NCI-H187 treated with DMSO at 0.1 percent for 48 hours (cell line): ENCODE measurements around the gene ZDHHC1.
"Not testable (repeated sequence)": the region's sequence is repeated elsewhere in the genome, so short reads cannot be mapped to it uniquely, and the experiment has no call there.

Experiments used
- DNase-seq: peaks from one replicate; lab custom pipeline; 2025; lab: John Stamatoyannopoulos, UW

The ZDHHC1 gene

GRCh38 chr16:67394155-67395104, 21.8 kb downstream of the ZDHHC1 start:
- DNase-seq: no peak

GRCh38 chr16:67393788-67394154, 22.5 kb downstream of the ZDHHC1 start:
- DNase-seq: no peak

DNA sequence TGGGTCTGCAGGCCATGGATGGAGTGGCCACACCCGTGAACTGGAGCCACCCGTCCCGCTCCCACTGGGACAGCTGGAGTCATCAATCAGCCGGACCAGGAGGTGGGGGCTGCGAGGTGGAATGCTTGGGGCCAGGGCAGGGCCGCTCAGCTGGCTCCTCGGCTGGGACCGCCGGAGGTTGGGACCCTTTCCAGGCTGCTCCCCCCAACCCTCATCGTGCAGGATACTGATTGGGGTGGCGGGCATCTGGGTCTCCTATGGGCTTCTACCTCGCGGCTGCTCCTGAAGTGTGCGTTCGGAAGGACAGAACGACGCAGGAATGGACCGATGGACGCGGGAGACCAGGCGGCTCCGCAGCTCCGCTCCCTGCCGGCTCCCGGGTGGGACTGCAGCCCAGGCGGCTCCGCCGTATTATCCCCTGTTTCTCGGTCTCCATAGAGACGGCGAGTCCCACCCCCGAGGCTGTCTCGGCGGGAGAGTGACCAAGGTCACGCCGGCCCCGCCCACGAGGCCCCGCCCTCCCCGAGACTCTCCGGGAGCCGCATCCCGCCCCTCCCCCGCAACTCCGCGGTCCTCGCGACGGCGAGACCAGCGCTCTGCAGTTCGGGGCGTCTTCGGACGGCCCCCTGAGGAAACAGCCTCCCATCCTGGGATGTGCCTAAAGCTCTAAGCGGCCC, 23.0 kb downstream of the ZDHHC1 start, which contains the start of gene TPPP3:
Gene TPPP3 (minus strand): TSS at position 388 of the 677 bp plus-strand sequence. CDS start 2,387 bp downstream, outside the sequence.
- DNase-seq: no peak

DNA sequence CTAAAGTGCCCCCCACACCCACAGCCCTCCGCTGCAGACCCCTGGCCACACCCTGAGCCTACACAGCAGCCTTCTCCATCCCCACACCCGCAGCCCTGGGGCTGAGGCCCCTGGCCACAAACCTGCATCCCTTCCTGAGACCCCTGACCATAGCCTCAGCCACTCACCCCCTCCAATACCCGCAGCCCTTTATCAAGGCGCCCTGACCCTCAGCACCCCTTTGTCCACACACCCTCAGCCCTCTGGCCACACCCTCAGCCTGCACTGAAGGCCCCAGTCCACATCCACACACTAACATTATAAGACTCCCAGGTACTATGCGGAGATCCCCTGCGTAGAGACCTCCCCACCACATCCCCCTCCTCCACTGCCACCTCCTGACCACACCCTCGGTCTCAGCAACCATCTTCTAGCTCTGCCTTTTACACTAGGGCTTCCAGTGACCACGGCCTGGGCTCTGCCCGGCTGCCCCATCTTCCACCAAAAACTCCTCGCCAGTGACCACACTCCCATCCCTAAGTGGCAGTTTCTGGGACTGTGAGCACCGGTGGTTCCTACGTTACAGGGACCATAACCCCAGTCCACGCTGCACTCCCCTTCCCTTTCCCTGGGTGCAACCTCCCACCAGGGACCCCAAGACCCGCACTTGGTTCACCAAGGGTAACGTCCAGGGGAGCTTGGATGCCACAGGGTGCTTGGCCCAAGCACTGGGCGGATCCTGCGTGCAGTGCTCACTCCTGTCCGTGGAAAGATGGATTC, 23.8 kb downstream of the ZDHHC1 start:
- DNase-seq: no peak

GRCh38 chr16:67391424-67392300, 24.6 kb downstream of the ZDHHC1 start:
- no peak for DNase-seq

GRCh38 chr16:67390816-67391423, 25.4 kb downstream of the ZDHHC1 start:
- no peak for DNase-seq

GRCh38 chr16:67389911-67390815, 26.1 kb downstream of the ZDHHC1 start:
- DNase-seq: no peak

GRCh38 chr16:67388591-67388990, 27.7 kb downstream of the ZDHHC1 start:
- DNase-seq: no peak

DNA sequence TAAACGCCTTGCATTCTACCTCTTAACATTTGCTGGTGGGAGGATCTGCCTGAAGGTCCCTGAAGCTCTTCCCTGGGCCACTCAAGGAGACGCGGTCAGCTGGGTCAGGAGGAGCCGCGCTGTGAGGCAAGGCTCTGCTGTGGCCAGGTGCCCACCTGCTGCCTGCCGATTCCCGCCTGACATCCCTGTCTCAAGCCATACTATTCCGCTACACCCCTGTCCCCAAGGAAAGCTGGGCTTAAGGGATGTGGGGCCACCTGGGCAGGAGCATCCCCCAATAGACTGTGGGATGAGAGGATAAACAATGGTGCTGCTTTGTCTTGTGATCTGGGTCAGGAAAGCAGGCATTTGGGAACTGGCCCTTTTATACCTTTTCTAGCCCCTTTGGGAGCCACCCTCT, 28.1 kb downstream of the ZDHHC1 start:
- DNase-seq: no peak

DNA sequence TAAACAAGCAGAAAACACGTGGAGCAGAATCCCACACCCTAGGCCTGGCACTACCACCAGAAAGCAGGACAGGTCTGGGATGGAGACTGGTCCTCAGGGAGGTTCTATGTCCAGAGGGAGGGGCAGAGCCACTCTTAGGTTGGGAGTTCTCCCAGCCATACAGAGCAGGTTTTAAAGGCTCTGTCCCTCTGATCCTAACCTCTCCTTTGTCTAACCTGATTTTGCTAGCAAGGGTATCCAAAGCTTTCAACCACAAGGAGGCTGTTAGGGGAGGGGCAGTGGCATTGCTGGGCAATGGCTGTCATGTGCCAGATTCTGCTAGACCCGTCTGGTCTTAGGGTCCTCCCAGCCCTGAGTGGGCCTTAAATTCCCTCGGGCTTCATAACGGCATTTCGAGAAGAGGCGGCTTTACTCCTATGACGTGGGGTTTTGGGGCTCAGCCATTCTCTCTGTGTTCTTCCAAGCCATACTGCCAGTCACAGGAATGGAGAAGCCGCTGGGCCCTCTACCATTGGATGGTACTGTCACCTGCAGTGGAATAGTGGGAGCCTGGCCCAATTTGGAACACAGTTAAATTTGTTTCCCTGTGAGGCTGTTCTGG, 28.7 kb downstream of the ZDHHC1 start:
- no peak for DNase-seq

- no peak for DNase-seq
Observed at GRCh38 chr16:67386861-67387455, 29.3 kb downstream of the ZDHHC1 start.

GRCh38 chr16:67384778-67385510, 31.3 kb downstream of the ZDHHC1 start:
- no peak for DNase-seq

DNA sequence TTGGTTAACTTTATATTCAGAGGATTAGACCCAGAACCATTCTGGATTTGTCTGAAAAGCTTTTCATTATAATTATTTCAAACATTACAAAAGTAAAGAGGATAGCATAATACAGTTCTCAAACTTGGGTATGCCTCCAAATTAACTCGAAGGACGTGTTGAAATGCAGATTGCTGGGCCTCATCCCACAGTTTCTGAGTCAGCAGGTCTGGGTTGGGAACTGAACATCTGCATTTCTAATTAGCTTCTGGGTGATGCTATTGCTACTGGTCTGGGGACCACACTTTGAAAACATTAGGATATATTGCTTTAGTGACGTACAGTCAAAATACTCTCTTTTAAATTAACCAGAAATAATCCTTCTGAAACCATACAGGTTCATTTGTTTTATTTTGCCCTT, 33.0 kb downstream of the ZDHHC1 start:
- DNase-seq: no peak

- no peak for DNase-seq
Observed at GRCh38 chr16:67378642-67379041, 37.6 kb downstream of the ZDHHC1 start.

DNA sequence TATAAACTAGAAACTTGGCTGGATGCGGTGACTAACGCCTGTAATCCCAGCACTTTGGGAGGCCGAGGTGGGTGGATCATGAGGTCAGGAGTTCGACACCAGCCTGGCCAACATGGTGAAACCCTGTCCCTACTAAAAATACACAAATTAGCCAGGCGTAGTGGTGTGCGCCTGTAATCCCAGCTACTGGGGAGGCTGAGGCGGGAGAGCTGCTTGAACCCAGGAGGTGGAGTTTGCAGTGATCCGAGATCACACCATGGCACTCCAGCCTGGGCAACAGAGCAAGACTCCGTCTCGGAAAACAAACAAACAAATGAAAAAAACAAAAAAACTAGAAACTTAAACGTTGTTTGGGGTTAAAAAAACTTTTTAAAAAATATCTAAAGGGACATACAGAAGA, 40.3 kb downstream of the ZDHHC1 start:
- not testable (repeated sequence) for DNase-seq

DNA sequence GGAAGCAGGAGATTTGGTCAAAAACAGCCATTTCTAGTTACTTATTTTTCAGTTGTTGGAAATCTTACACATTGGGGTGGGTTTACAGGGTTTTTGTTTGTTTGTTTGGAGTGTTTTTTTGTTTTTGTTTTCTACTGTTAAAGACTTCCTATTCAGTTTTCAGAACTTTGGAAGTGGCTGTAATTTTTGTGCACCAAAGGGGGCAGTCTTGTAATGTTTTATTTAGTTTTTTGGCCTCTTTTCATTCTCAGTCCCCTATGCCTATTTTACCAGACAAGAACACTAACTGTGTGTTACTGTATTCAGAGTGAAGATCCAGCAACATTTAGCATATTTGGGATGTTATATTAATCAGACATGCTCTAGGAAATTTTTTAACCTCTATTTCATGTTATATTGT, 43.6 kb downstream of the ZDHHC1 start:
- no peak for DNase-seq

- no peak for DNase-seq
Observed at GRCh38 chr16:67370661-67371060, 45.6 kb downstream of the ZDHHC1 start.

DNA sequence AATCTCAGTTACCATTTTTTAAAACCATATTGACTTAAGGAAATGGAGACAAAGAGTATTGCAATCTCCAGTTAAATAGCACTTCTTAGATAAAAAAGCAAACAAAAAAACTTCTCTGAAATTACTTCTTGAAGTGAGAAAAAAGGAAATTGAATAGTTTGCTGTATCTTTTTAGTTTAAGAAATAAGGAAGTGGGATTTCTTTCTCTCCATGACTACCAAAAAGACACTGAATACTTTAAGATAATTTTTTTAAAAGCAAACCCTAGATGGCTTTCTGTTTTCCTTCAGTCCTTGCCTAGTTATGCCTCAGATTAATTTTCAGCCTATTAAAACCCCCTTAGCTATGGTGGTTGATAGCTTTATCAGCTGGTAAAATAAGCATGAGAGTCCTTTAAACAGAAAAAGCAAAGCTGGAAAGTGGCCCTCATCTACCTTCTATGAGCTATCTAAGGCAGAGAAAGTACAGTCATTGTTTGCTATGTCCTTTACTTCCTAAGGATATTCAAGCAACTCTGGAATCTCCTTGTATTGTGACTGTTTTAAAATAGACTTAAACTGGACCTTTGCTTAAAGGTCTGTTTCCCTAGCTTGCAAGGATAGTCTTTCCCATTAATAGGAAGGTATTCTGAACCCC, 51.6 kb downstream of the ZDHHC1 start:
- no peak for DNase-seq
